H9 (cell line): ENCODE data around the gene SLCO4A1. TPM values are rescaled to one million over a fixed set of nuclear protein-coding genes. Genes with fewer than 3 reads are reported as not detected.

ENCODE experiments used
- DNase-seq: peaks from one replicate; pipeline ENCODE4 v3.0.0-alpha.2; 2017
- H2AFZ ChIP-seq: one replicate; pipeline ENCODE4 v1.6.1; 2013; ENCODE audit warnings: mild to moderate bottlenecking, low read length, control low read depth, moderate library complexity
- H2AK5ac ChIP-seq: 2 replicates; pipeline ENCODE4 v1.6.1; 2013; ENCODE audit warnings: low read length, control low read depth, mixed read lengths; ENCODE audit not compliant: insufficient read length
- H2BK120ac ChIP-seq: one replicate; pipeline ENCODE4 v1.6.1; 2013; ENCODE audit warnings: low read depth, mild to moderate bottlenecking, low read length, control low read depth, inconsistent platforms; ENCODE audit not compliant: poor library complexity, severe bottlenecking
- H2BK12ac ChIP-seq: 2 replicates; pipeline ENCODE4 v1.6.1; 2013; ENCODE audit warnings: low read length, control low read depth, mixed read lengths, low read depth; ENCODE audit not compliant: insufficient read length
- H2BK15ac ChIP-seq: 2 replicates; pipeline ENCODE4 v1.6.1; 2013; ENCODE audit warnings: low read depth, low read length, control low read depth
- H2BK20ac ChIP-seq: one replicate; pipeline ENCODE4 v1.6.1; 2013; ENCODE audit warnings: low read depth, mild to moderate bottlenecking, low read length, control low read depth, inconsistent platforms; ENCODE audit not compliant: poor library complexity, severe bottlenecking
- H2BK5ac ChIP-seq: 2 replicates; pipeline ENCODE4 v1.6.1; 2013; ENCODE audit warnings: low read length, control low read depth, mixed read lengths; ENCODE audit not compliant: insufficient read length
- H3K14ac ChIP-seq: 2 replicates; pipeline ENCODE4 v1.6.1; 2013; ENCODE audit warnings: low read length, control low read depth; ENCODE audit not compliant: insufficient read depth
- H3K18ac ChIP-seq: 2 replicates; pipeline ENCODE4 v1.6.1; 2013; ENCODE audit warnings: low read depth, mild to moderate bottlenecking, mixed read lengths, low read length, control low read depth; ENCODE audit not compliant: insufficient read length
- H3K23ac ChIP-seq: 2 replicates; pipeline ENCODE4 v1.6.1; 2013; ENCODE audit warnings: low read length, control low read depth, mixed read lengths, low read depth; ENCODE audit not compliant: insufficient read length
- H3K23me2 ChIP-seq: 2 replicates; pipeline ENCODE4 v1.6.1; 2013; ENCODE audit warnings: low read depth, mild to moderate bottlenecking, mixed read lengths, low read length, control low read depth; ENCODE audit not compliant: insufficient read length, poor library complexity, severe bottlenecking
- H3K27ac ChIP-seq: 2 replicates; pipeline ENCODE4 v1.5.1; 2013; ENCODE audit warnings: low read length, control low read depth, mixed read lengths, low read depth; ENCODE audit not compliant: insufficient read length
- H3K27me3 ChIP-seq: 2 replicates; pipeline ENCODE4 v1.6.1; 2013; ENCODE audit warnings: low read length, control low read depth, inconsistent platforms; ENCODE audit not compliant: insufficient read depth
- H3K4ac ChIP-seq: 2 replicates; pipeline ENCODE4 v1.6.1; 2013; ENCODE audit warnings: low read depth, mild to moderate bottlenecking, control low read depth, inconsistent platforms, low read length, moderate library complexity
- H3K4me1 ChIP-seq: 2 replicates; pipeline ENCODE4 v1.6.1; 2013; ENCODE audit warnings: low read length, control low read depth, inconsistent platforms; ENCODE audit not compliant: insufficient read depth
- H3K4me2 ChIP-seq: 2 replicates; pipeline ENCODE4 v1.6.1; 2013; ENCODE audit warnings: low read length, control low read depth, mixed read lengths; ENCODE audit not compliant: insufficient read length, insufficient read depth
- H3K56ac ChIP-seq: 2 replicates; pipeline ENCODE4 v1.6.1; 2013; ENCODE audit warnings: low read depth, mild to moderate bottlenecking, mixed read lengths, low read length, control low read depth; ENCODE audit not compliant: insufficient read length
- H3K79me1 ChIP-seq: 2 replicates; pipeline ENCODE4 v1.6.1; 2013; ENCODE audit warnings: low read depth, mild to moderate bottlenecking, moderate library complexity, low read length, control low read depth, inconsistent platforms; ENCODE audit not compliant: insufficient read depth, poor library complexity, severe bottlenecking
- H3K79me2 ChIP-seq: 2 replicates; pipeline ENCODE4 v1.6.1; 2013; ENCODE audit warnings: low read length, control low read depth, inconsistent platforms; ENCODE audit not compliant: insufficient read depth
- H3K9ac ChIP-seq: 2 replicates; pipeline ENCODE4 v1.6.1; 2013; ENCODE audit warnings: low read length, control low read depth, mixed read lengths; ENCODE audit not compliant: insufficient read length; ENCODE audit errors: extremely low read depth
- H3K9me3 ChIP-seq: one replicate; pipeline ENCODE4 v1.6.1; 2013; ENCODE audit warnings: low read depth, low read length, inconsistent platforms; ENCODE audit not compliant: control insufficient read depth
- H3T11ph ChIP-seq: one replicate; pipeline ENCODE4 v1.6.1; 2013; ENCODE audit warnings: mild to moderate bottlenecking, low read length, control low read depth, inconsistent platforms
- H4K20me1 ChIP-seq: one replicate; pipeline ENCODE4 v1.6.1; 2013; ENCODE audit not compliant: control insufficient read depth, insufficient read length, insufficient read depth
- H4K5ac ChIP-seq: 2 replicates; pipeline ENCODE4 v1.6.1; 2013; ENCODE audit warnings: low read depth, mild to moderate bottlenecking, mixed read lengths, low read length, control low read depth; ENCODE audit not compliant: insufficient read length
- H4K8ac ChIP-seq: replicated peaks from 2 replicates; pipeline ENCODE4 v1.6.1; 2013; ENCODE audit warnings: low read length, control low read depth, mixed read lengths, low read depth; ENCODE audit not compliant: insufficient read length
- H4K91ac ChIP-seq: 2 replicates; pipeline ENCODE4 v1.6.1; 2013; ENCODE audit warnings: low read depth, mild to moderate bottlenecking, moderate library complexity, mixed read lengths, low read length, control low read depth; ENCODE audit not compliant: insufficient read length
- H3K27ac Mint-ChIP-seq, 3 experiments: 2 replicates in 2 of 3; 3 replicates in 1 of 3; pipeline ENCODE4 v1.8.0; 2020 to 2021; ENCODE audit warnings: mixed read lengths in 3 of 3, mild to moderate bottlenecking in 1 of 3, moderate library complexity in 1 of 3
- H3K27me3 Mint-ChIP-seq: 2 replicates; pipeline ENCODE4 v1.8.0; 2021; ENCODE audit warnings: low read depth, mild to moderate bottlenecking, moderate library complexity, mixed read lengths
- H3K36me3 Mint-ChIP-seq, 3 experiments: 2 replicates in 2 of 3; 3 replicates in 1 of 3; pipeline ENCODE4 v1.8.0; 2020 to 2021; ENCODE audit warnings: low read depth in 3 of 3, mixed read lengths in 3 of 3; ENCODE audit not compliant: insufficient read depth in 1 of 3
- H3K4me1 Mint-ChIP-seq, 2 experiments: 2 replicates each; pipeline ENCODE4 v1.8.0; 2020; ENCODE audit warnings: mixed read lengths in 2 of 2
- H3K4me3 Mint-ChIP-seq, 2 experiments: 2 replicates in 1 of 2; 3 replicates in 1 of 2; pipeline ENCODE4 v1.8.0; 2020 to 2021; ENCODE audit warnings: mild to moderate bottlenecking in 2 of 2, mixed read lengths in 2 of 2, moderate library complexity in 1 of 2
- H3K9me3 Mint-ChIP-seq, 2 experiments: 2 replicates in 1 of 2; 3 replicates in 1 of 2; pipeline ENCODE4 v1.8.0; 2020; ENCODE audit warnings: mild to moderate bottlenecking in 2 of 2, mixed read lengths in 2 of 2, moderate library complexity in 1 of 2
- CTCF ChIP-seq: fragments of 200-600 bp; sonication (generic); conservative IDR thresholded peaks from 3 replicates; pipeline ENCODE4 v1.8.0; 2021; ENCODE audit warnings: antibody characterized with exemption, mild to moderate bottlenecking
- WGBS: extraction: QIAGEN DNeasy Blood & Tissue Kit; methylation state at CpG from one replicate; pipeline ENCODE4 v1.1.7; 2013; ENCODE audit warnings: missing lambda C conversion rate, low lambda C conversion rate, mixed read lengths; ENCODE audit not compliant: insufficient read length; ENCODE audit errors: extremely low coverage; 5-methylcytosine and 5-hydroxymethylcytosine counted together
- total RNA-seq: library from RNA; stranded (reverse); gene quantifications from 2 replicates; pipeline ENCODE4 v1.2.1, GENCODE V29; 2021

Gene SLCO4A1
- total RNA-seq, 1 experiment from 2014 or later: 9.4 TPM

- Histone ChIP-seq H3K27me3 (no peaks in the 10 kb centered on the region; the same call in 1 of the 2 replicates), H4K20me1 (no peaks in the 10 kb centered on the region), H4K91ac (no peak overlapping the region), H3K4me2 (no peak overlapping the region), H3K79me1 (no peaks in the 10 kb centered on the region), H3K18ac (no peak overlapping the region), H2BK5ac (no peak overlapping the region), H3T11ph (no peak overlapping the region), H4K5ac (no peak overlapping the region), H2BK120ac (no peak overlapping the region), H2AFZ (no peak overlapping the region), H2BK15ac (no peak overlapping the region), H3K79me2 (no peaks in the 10 kb centered on the region), H3K27ac (no peak overlapping the region), H3K9me3 (no peaks in the 10 kb centered on the region), H2BK12ac (no peak overlapping the region), H3K14ac (no peak overlapping the region), H4K8ac (no peak overlapping the region), H3K4me1 (no peaks in the 10 kb centered on the region), H3K23me2 (no peaks in the 10 kb centered on the region), H3K4ac (no peak overlapping the region), H2BK20ac (no peak overlapping the region), H3K56ac (no peak overlapping the region), H2AK5ac (no peak overlapping the region), H3K9ac (no peak overlapping the region), H3K23ac (no peak overlapping the region)
- Mint-ChIP-seq H3K36me3 (no peaks in the 10 kb centered on the region), H3K27ac (no peak overlapping the region; a peak in 1 of 7 replicates), H3K27me3 (peaks cover 7% of the 10 kb centered on the region), H3K4me1 (0 out of 4 replicates have a peak, but pooled peaks cover 0 to 2% of the 10 kb centered on the region in 2 experiments), H3K9me3 (no peaks in the 10 kb centered on the region; a peak in 1 of 5 replicates), H3K4me3 (no peak overlapping the region)
- no peak for TF ChIP-seq CTCF
- DNase-seq: no peak
- WGBS: no CpG with 5 or more reads among the region's 10 CpGs
Observed at GRCh38 chr20:62696989-62697388, 54.7 kb downstream of the SLCO4A1 start.
